ENCODE data around the gene ERC2.

The ERC2 gene

DNA sequence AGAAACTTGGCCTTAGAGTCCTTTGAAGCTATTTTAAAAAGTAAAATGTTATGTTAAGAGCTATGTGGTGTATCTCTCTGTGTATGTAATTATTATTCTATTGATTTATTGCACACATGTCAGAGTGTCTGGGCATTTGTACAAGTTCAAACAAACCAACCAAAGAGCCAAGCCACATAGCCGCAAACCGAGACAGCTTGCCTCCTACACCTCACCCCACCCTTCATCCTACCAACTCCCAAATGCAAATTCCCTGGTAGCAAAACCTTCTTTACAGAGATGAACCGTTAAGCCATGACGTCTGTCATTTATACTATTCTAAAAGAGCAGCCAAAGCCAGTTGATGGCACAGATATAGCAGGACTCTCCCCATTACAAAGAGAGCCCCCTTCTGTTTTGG, 332.3 kb downstream of the ERC2 start:
- POLR2A ChIA-PET = no interaction called here
- CTCF ChIA-PET = no interaction called here
- TF ChIP-seq ZFP3 (tag by site-specific recombination; IDR thresholded peaks at IDR 0.05; ENCODE audit: low read depth) = no peak
- no peak for TF ChIP-seq ZNF501 (tag by site-specific recombination; IDR thresholded peaks at IDR 0.05)
- TF ChIP-seq ZNF664 (tag by site-specific recombination; IDR thresholded peaks at IDR 0.05) = no peak
- no peak for TF ChIP-seq ZNF184 (tag by site-specific recombination; IDR thresholded peaks at IDR 0.05)
- TF ChIP-seq, protein P1, sequence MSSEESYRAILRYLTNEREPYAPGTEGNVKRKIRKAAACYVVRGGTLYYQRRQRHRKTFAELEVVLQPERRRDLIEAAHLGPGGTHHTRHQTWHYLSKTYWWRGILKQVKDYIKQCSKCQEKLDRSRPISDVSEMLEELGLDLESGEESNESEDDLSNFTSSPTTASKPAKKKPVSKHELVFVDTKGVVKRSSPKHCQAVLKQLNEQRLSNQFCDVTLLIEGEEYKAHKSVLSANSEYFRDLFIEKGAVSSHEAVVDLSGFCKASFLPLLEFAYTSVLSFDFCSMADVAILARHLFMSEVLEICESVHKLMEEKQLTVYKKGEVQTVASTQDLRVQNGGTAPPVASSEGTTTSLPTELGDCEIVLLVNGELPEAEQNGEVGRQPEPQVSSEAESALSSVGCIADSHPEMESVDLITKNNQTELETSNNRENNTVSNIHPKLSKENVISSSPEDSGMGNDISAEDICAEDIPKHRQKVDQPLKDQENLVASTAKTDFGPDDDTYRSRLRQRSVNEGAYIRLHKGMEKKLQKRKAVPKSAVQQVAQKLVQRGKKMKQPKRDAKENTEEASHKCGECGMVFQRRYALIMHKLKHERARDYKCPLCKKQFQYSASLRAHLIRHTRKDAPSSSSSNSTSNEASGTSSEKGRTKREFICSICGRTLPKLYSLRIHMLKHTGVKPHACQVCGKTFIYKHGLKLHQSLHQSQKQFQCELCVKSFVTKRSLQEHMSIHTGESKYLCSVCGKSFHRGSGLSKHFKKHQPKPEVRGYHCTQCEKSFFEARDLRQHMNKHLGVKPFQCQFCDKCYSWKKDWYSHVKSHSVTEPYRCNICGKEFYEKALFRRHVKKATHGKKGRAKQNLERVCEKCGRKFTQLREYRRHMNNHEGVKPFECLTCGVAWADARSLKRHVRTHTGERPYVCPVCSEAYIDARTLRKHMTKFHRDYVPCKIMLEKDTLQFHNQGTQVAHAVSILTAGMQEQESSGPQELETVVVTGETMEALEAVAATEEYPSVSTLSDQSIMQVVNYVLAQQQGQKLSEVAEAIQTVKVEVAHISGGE (tag by site-specific recombination; conservative IDR thresholded peaks at IDR 0.05; ENCODE audit: low read depth) = no peak
- TF ChIP-seq, protein P2, sequence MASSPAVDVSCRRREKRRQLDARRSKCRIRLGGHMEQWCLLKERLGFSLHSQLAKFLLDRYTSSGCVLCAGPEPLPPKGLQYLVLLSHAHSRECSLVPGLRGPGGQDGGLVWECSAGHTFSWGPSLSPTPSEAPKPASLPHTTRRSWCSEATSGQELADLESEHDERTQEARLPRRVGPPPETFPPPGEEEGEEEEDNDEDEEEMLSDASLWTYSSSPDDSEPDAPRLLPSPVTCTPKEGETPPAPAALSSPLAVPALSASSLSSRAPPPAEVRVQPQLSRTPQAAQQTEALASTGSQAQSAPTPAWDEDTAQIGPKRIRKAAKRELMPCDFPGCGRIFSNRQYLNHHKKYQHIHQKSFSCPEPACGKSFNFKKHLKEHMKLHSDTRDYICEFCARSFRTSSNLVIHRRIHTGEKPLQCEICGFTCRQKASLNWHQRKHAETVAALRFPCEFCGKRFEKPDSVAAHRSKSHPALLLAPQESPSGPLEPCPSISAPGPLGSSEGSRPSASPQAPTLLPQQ (tag by site-specific recombination; IDR thresholded peaks at IDR 0.05) = no peak
- no peak for TF ChIP-seq ZNF585B (tag by site-specific recombination; IDR thresholded peaks at IDR 0.05)
- TF ChIP-seq ZFP37 (tag by site-specific recombination; IDR thresholded peaks at IDR 0.05) = no peak
- H3K4me1 ChIP-seq (ENCODE audit: control insufficient read depth, insufficient read depth, low read length) = peaks cover 10% of the 10 kb centered on the region; the same call in 1 of the 2 replicates
- no peak overlapping the region for H3K27ac ChIP-seq (ENCODE audit: extremely low read depth, low read depth, low read length)
- no peaks in the 10 kb centered on the region for H3K9me3 ChIP-seq (ENCODE audit: control insufficient read depth, insufficient read depth, low read depth, low read length)
- H3K4me3 ChIP-seq (ENCODE audit: low read depth, low read length) = no peak overlapping the region
- H3K36me3 ChIP-seq (ENCODE audit: control insufficient read depth in 2 of 2, insufficient read depth in 1 of 2, low read length in 2 of 2) = no peaks in the 10 kb centered on the region

DNA sequence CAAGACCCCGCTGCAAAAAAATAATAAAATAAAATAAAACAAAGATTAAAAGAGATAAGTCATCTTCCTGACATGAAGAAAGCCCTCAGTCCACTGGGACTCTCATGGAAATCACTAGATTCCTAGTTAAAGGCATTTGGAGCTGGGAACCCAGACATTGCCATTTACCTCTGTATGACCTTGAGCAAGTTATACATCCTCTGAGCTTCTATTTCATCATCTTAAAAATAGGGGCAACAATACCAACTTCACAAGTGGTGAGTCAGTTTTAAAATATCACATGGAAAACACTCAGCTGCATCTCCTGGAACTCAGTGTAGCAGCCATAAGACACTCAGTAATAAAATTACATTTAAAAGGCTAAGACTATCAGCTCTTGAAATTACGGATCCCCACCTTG, 334.8 kb downstream of the ERC2 start:
- POLR2A ChIA-PET = no interaction called here
- H3K4me1 ChIP-seq (ENCODE audit: control insufficient read depth, insufficient read depth, low read length) = peaks cover 12% of the 10 kb centered on the region

DNA sequence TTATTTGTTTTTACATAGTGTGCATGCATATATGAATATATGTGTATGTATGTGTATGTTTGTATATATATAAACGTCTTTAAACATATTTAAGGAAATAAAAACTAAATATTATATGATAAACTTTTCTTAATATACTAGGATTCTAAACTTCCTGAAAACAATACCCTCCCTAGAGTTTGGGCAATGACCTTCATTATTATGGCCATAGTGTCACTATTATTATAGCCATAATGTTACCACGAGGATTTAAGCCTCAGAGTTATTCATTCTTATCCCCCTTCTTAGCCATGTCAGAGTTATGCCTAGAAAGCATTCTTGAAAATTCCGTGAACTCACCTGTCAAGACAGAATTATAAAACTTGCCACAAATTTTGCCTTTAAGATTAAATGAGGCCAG, 335.5 kb downstream of the ERC2 start:
- peaks cover 12% of the 10 kb centered on the region for H3K4me1 ChIP-seq (ENCODE audit: control insufficient read depth, insufficient read depth, low read length)
- no peaks in the 10 kb centered on the region for H3K9me3 ChIP-seq (ENCODE audit: control insufficient read depth, insufficient read depth, low read depth, low read length)
- H3K36me3 ChIP-seq (ENCODE audit: control insufficient read depth in 2 of 2, insufficient read depth in 1 of 2, low read length in 2 of 2) = no peaks in the 10 kb centered on the region
- CTCF ChIA-PET = no interaction called here
- no peak overlapping the region for H3K4me3 ChIP-seq (ENCODE audit: low read depth, low read length)
- POLR2A ChIA-PET = no interaction called here
- no peak overlapping the region for H3K27ac ChIP-seq (ENCODE audit: extremely low read depth, low read depth, low read length)
- TF ChIP-seq ZNF792 (tag by site-specific recombination; IDR thresholded peaks at IDR 0.05) (no peak), ZBTB17 (tag by site-specific recombination; IDR thresholded peaks at IDR 0.05) (no peak), MYNN (tag by site-specific recombination; IDR thresholded peaks at IDR 0.05; ENCODE audit: borderline replicate concordance) (no peak), ZNF776 (tag by site-specific recombination; IDR thresholded peaks at IDR 0.05; ENCODE audit: borderline replicate concordance) (no peak), SP2 (tag by site-specific recombination; IDR thresholded peaks at IDR 0.05) (no peak), ZNF596 (tag by site-specific recombination; IDR thresholded peaks at IDR 0.05) (no peak), OSR2 (tag by site-specific recombination; IDR thresholded peaks at IDR 0.05) (no peak), ZNF623 (tag by site-specific recombination; IDR thresholded peaks at IDR 0.05) (no peak)
- TF ChIP-seq, protein P3, sequence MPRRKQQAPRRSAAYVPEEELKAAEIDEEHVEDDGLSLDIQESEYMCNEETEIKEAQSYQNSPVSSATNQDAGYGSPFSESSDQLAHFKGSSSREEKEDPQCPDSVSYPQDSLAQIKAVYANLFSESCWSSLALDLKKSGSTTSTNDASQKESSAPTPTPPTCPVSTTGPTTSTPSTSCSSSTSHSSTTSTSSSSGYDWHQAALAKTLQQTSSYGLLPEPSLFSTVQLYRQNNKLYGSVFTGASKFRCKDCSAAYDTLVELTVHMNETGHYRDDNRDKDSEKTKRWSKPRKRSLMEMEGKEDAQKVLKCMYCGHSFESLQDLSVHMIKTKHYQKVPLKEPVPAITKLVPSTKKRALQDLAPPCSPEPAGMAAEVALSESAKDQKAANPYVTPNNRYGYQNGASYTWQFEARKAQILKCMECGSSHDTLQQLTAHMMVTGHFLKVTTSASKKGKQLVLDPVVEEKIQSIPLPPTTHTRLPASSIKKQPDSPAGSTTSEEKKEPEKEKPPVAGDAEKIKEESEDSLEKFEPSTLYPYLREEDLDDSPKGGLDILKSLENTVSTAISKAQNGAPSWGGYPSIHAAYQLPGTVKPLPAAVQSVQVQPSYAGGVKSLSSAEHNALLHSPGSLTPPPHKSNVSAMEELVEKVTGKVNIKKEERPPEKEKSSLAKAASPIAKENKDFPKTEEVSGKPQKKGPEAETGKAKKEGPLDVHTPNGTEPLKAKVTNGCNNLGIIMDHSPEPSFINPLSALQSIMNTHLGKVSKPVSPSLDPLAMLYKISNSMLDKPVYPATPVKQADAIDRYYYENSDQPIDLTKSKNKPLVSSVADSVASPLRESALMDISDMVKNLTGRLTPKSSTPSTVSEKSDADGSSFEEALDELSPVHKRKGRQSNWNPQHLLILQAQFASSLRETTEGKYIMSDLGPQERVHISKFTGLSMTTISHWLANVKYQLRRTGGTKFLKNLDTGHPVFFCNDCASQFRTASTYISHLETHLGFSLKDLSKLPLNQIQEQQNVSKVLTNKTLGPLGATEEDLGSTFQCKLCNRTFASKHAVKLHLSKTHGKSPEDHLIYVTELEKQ (tag by site-specific recombination; IDR thresholded peaks at IDR 0.05; ENCODE audit: borderline replicate concordance) = no peak
- TF ChIP-seq, protein P4, sequence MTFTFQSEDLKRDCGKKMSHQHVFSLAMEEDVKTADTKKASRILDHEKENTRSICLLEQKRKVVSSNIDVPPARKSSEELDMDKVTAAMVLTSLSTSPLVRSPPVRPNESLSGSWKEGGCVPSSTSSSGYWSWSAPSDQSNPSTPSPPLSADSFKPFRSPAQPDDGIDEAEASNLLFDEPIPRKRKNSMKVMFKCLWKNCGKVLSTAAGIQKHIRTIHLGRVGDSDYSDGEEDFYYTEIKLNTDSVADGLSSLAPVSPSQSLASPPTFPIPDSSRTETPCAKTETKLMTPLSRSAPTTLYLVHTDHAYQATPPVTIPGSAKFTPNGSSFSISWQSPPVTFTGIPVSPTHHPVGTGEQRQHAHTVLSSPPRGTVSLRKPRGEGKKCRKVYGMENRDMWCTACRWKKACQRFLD (tag by site-specific recombination; IDR thresholded peaks at IDR 0.05) = no peak
- TF ChIP-seq, protein P5, sequence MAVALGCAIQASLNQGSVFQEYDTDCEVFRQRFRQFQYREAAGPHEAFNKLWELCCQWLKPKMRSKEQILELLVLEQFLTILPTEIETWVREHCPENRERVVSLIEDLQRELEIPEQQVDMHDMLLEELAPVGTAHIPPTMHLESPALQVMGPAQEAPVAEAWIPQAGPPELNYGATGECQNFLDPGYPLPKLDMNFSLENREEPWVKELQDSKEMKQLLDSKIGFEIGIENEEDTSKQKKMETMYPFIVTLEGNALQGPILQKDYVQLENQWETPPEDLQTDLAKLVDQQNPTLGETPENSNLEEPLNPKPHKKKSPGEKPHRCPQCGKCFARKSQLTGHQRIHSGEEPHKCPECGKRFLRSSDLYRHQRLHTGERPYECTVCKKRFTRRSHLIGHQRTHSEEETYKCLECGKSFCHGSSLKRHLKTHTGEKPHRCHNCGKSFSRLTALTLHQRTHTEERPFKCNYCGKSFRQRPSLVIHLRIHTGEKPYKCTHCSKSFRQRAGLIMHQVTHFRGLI (tag by site-specific recombination; IDR thresholded peaks at IDR 0.05) = no peak

More for the DNA sequence above, 334.8 kb downstream of the ERC2 start:
- Histone ChIP-seq H3K36me3 (ENCODE audit: control insufficient read depth in 2 of 2, insufficient read depth in 1 of 2, low read length in 2 of 2) (no peaks in the 10 kb centered on the region), H3K9me3 (ENCODE audit: control insufficient read depth, insufficient read depth, low read depth, low read length) (no peaks in the 10 kb centered on the region), H3K27ac (ENCODE audit: extremely low read depth, low read depth, low read length) (no peak overlapping the region), H3K4me3 (ENCODE audit: low read depth, low read length) (no peak overlapping the region)
- CTCF ChIA-PET = no interaction called here
- TF ChIP-seq, protein P6, sequence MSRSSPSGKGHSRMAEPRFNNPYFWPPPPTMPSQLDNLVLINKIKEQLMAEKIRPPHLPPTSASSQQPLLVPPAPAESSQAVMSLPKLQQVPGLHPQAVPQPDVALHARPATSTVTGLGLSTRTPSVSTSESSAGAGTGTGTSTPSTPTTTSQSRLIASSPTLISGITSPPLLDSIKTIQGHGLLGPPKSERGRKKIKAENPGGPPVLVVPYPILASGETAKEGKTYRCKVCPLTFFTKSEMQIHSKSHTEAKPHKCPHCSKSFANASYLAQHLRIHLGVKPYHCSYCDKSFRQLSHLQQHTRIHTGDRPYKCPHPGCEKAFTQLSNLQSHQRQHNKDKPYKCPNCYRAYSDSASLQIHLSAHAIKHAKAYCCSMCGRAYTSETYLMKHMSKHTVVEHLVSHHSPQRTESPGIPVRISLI (tag by site-specific recombination; IDR thresholded peaks at IDR 0.05) = no peak

All from HEK293 (cell line).